H1 (cell line): Measurements from ENCODE around the gene ELP1. TPM values are rescaled to one million over a fixed set of nuclear protein-coding genes. Genes with fewer than 3 reads are reported as not detected.

Source experiments
- CTCF ChIA-PET: fragments of 300-600 bp; sonication (Branson Sonifier 250); formaldehyde crosslinking; loops from one replicate; lab custom pipeline; 2021; ENCODE audit not compliant: partially characterized antibody; lab: Charles Lee
- POLR2A ChIA-PET: fragments of 300-600 bp; sonication (Branson Sonifier 250); formaldehyde crosslinking; loops from one replicate; lab custom pipeline; 2021; ENCODE audit warnings: inconsistent platforms; ENCODE audit not compliant: partially characterized antibody; lab: Charles Lee
- DNase-seq, 2 experiments: peaks; one replicate each; pipeline versions ENCODE4 v3.0.0 to v3.0.0-alpha.2; 2010 to 2022; ENCODE audit warnings: low spot score in 2 of 2, low read depth in 1 of 2, mixed read lengths in 1 of 2
- FAIRE-seq: peaks from 2 replicates; lab custom pipeline; 2011; peaks lifted over from hg19 to GRCh38; lab: Jason Lieb, UNC
- H2AFZ ChIP-seq: 2 replicates; pipeline ENCODE4 v1.8.1; 2012; ENCODE audit warnings: low read length, inconsistent platforms
- H2AK5ac ChIP-seq: 2 replicates; pipeline ENCODE4 v1.6.1; 2013; ENCODE audit warnings: low read depth, low read length
- H2BK120ac ChIP-seq: replicated peaks from 2 replicates; pipeline ENCODE3; 2013; ENCODE audit warnings: low read depth, low read length, inconsistent platforms
- H2BK12ac ChIP-seq: 2 replicates; pipeline ENCODE4 v1.6.1; 2013; ENCODE audit warnings: low read depth, low read length
- H2BK15ac ChIP-seq: 2 replicates; pipeline ENCODE4 v1.6.1; 2013; ENCODE audit warnings: low read length
- H2BK20ac ChIP-seq: 2 replicates; pipeline ENCODE4 v1.6.1; 2013; ENCODE audit warnings: low read length
- H2BK5ac ChIP-seq: 2 replicates; pipeline ENCODE4 v1.6.1; 2013; ENCODE audit warnings: low read depth, low read length
- H3K14ac ChIP-seq: 2 replicates; pipeline ENCODE4 v1.6.1; 2013; ENCODE audit warnings: inconsistent platforms; ENCODE audit not compliant: insufficient read length
- H3K18ac ChIP-seq: 2 replicates; pipeline ENCODE4 v1.6.1; 2013; ENCODE audit warnings: low read length; ENCODE audit errors: extremely low read depth
- H3K23ac ChIP-seq: 2 replicates; pipeline ENCODE4 v1.6.1; 2013; ENCODE audit warnings: inconsistent platforms; ENCODE audit not compliant: insufficient read length
- H3K23me2 ChIP-seq: 2 replicates; pipeline ENCODE4 v1.6.1; 2013; ENCODE audit warnings: low read depth, low read length
- H3K27ac ChIP-seq: 2 replicates; pipeline ENCODE4 v1.6.1; 2011; ENCODE audit warnings: low read depth, low read length, inconsistent platforms
- H3K27me3 ChIP-seq, 4 experiments: replicated peaks in 1 of 4; 1 replicate in 1 of 4; 2 replicates in 3 of 4; pipeline versions ENCODE4 v1.6.1 to v1.8.1; 2011 to 2013; ENCODE audit warnings: low read length in 3 of 4, mild to moderate bottlenecking in 3 of 4, inconsistent platforms in 2 of 4, mixed read lengths in 2 of 4, moderate library complexity in 1 of 4; ENCODE audit not compliant: control insufficient read depth in 3 of 4, insufficient read depth in 3 of 4; ENCODE audit errors: extremely low read depth in 1 of 4
- H3K36me3 ChIP-seq, 4 experiments: 2 replicates each; pipeline versions ENCODE4 v1.6.1 to v1.8.1; 2011 to 2013; ENCODE audit warnings: mild to moderate bottlenecking in 4 of 4, low read length in 3 of 4, moderate library complexity in 2 of 4, control low read depth in 1 of 4, inconsistent platforms in 1 of 4; ENCODE audit not compliant: insufficient read depth in 4 of 4, control insufficient read depth in 2 of 4
- H3K4ac ChIP-seq: replicated peaks from 2 replicates; pipeline ENCODE3; 2013; ENCODE audit warnings: low read length, low read depth, mixed read lengths, inconsistent platforms; ENCODE audit not compliant: insufficient read length
- H3K4me1 ChIP-seq, 4 experiments: replicated peaks in 1 of 4; 1 replicate in 1 of 4; 2 replicates in 3 of 4; pipeline versions ENCODE4 v1.6.1 to v1.8.1; 2011 to 2013; ENCODE audit warnings: low read length in 3 of 4, inconsistent platforms in 2 of 4, mixed read lengths in 1 of 4; ENCODE audit not compliant: insufficient read depth in 4 of 4, control insufficient read depth in 3 of 4
- H3K4me2 ChIP-seq, 2 experiments: 2 replicates each; pipeline versions ENCODE4 v1.6.1 to v1.8.1; 2011 to 2013; ENCODE audit warnings: low read depth in 2 of 2, low read length in 2 of 2, control low read depth in 1 of 2, inconsistent platforms in 1 of 2, mild to moderate bottlenecking in 1 of 2; ENCODE audit not compliant: insufficient read depth in 1 of 2
- H3K4me3 ChIP-seq, 4 experiments: fragments of 200-600, 300-600 bp in 1 of 4; sonication (generic), shearing (Covaris generic), sonication (Bioruptor Twin) in 1 of 4; 2 replicates each; pipeline versions ENCODE4 v1.5.1 to v1.8.1; 2011 to 2016; ENCODE audit warnings: low read length in 4 of 4, low read depth in 3 of 4, control low read depth in 2 of 4, inconsistent platforms in 2 of 4, mild to moderate bottlenecking in 2 of 4, mixed read lengths in 1 of 4, moderate library complexity in 1 of 4; ENCODE audit not compliant: insufficient read depth in 2 of 4; ENCODE audit errors: extremely low read depth in 1 of 4
- H3K56ac ChIP-seq: replicated peaks from 2 replicates; pipeline ENCODE3; 2013; ENCODE audit warnings: low read depth, mild to moderate bottlenecking, mixed read lengths, low read length, inconsistent platforms; ENCODE audit not compliant: insufficient read length
- H3K79me1 ChIP-seq: 2 replicates; pipeline ENCODE4 v1.6.1; 2013; ENCODE audit warnings: low read depth, low read length, control low read depth
- H3K79me2 ChIP-seq, 2 experiments: 2 replicates each; pipeline versions ENCODE4 v1.6.1 to v1.8.1; 2012 to 2013; ENCODE audit warnings: low read length in 2 of 2, mild to moderate bottlenecking in 2 of 2, inconsistent platforms in 1 of 2; ENCODE audit not compliant: insufficient read depth in 2 of 2, control insufficient read depth in 1 of 2
- H3K9ac ChIP-seq, 4 experiments: replicated peaks in 1 of 4; 1 replicate in 1 of 4; 2 replicates in 3 of 4; pipeline versions ENCODE4 v1.6.1 to v1.8.1; 2011 to 2013; ENCODE audit warnings: low read depth in 3 of 4, low read length in 3 of 4, control low read depth in 2 of 4, mild to moderate bottlenecking in 2 of 4, moderate library complexity in 2 of 4, inconsistent platforms in 1 of 4; ENCODE audit errors: extremely low read depth in 1 of 4
- H3K9me3 ChIP-seq, 2 experiments: 2 replicates each; pipeline versions ENCODE4 v1.6.1 to v1.8.1; 2012 to 2013; ENCODE audit warnings: mild to moderate bottlenecking in 2 of 2, moderate library complexity in 2 of 2, control low read depth in 1 of 2, inconsistent platforms in 1 of 2, low read depth in 1 of 2, low read length in 1 of 2, mixed read lengths in 1 of 2; ENCODE audit not compliant: insufficient read depth in 2 of 2
- H4K20me1 ChIP-seq, 2 experiments: replicated peaks in 1 of 2; 2 replicates each; pipeline versions ENCODE3 to v1.8.1; 2011 to 2013; ENCODE audit warnings: inconsistent platforms in 2 of 2, low read length in 2 of 2, mild to moderate bottlenecking in 1 of 2; ENCODE audit not compliant: insufficient read depth in 2 of 2, control insufficient read depth in 1 of 2
- H4K5ac ChIP-seq: 2 replicates; pipeline ENCODE4 v1.6.1; 2013; ENCODE audit warnings: low read length, low read depth, mixed read lengths, inconsistent platforms; ENCODE audit not compliant: insufficient read length
- H4K8ac ChIP-seq: 2 replicates; pipeline ENCODE4 v1.8.0; 2013; ENCODE audit warnings: mild to moderate bottlenecking, moderate library complexity, low read length, inconsistent platforms; ENCODE audit not compliant: insufficient read depth; ENCODE audit errors: extremely low read depth
- H4K91ac ChIP-seq: replicated peaks from 2 replicates; pipeline ENCODE3; 2013; ENCODE audit warnings: low read length, mixed read lengths, inconsistent platforms; ENCODE audit not compliant: insufficient read length
- CEBPB ChIP-seq: IDR thresholded peaks from 2 replicates; pipeline ENCODE4 v1.6.1; 2012; ENCODE audit warnings: low read depth, low read length
- CHD1 ChIP-seq: IDR thresholded peaks from 2 replicates; pipeline ENCODE4 v1.6.1; 2012; ENCODE audit warnings: low read depth, low read length, improper control_type of control experiment
- CHD2 ChIP-seq: IDR thresholded peaks from 2 replicates; pipeline ENCODE4 v1.6.1; 2012; ENCODE audit warnings: low read length, improper control_type of control experiment
- GTF2F1 ChIP-seq: IDR thresholded peaks from 2 replicates; pipeline ENCODE4 v1.6.1; 2012; ENCODE audit warnings: low read depth, low read length, improper control_type of control experiment, borderline replicate concordance
- RNF2 ChIP-seq: fragments of 200-900, 300-1000 bp; sonication (generic); IDR thresholded peaks from 2 replicates; pipeline ENCODE4 v1.7.1; 2016; ENCODE audit warnings: borderline replicate concordance, low read depth, mild to moderate bottlenecking, antibody characterized with exemption, low read length; ENCODE audit not compliant: poor library complexity, severe bottlenecking; ENCODE audit errors: missing control alignments
- SP4 ChIP-seq: IDR thresholded peaks from 2 replicates; pipeline ENCODE4 v1.6.1; 2012; ENCODE audit warnings: low read length, inconsistent platforms
- TEAD4 ChIP-seq: IDR thresholded peaks from 2 replicates; pipeline ENCODE4 v1.6.1; 2012; ENCODE audit warnings: low read depth, low read length, inconsistent platforms, mixed read lengths
- WGBS, 2 experiments: shearing (Covaris generic) in 1 of 2; methylation state at CpG; one replicate each; pipeline versions ENCODE4 v1.1.6 to v1.1.7; 2013 to 2015; ENCODE audit warnings: low lambda C conversion rate in 2 of 2, mixed read lengths in 2 of 2, inconsistent platforms in 1 of 2, low coverage in 1 of 2, missing lambda C conversion rate in 1 of 2; ENCODE audit not compliant: insufficient replicate concordance in 2 of 2, insufficient coverage in 1 of 2, insufficient read length in 1 of 2; ENCODE audit errors: extremely low coverage in 1 of 2, missing lambda C conversion rate in 1 of 2; 5-methylcytosine and 5-hydroxymethylcytosine counted together
- polyA plus RNA-seq, 7 experiments: library from polyadenylated mRNA; depleted of rRNA in 3 of 7; stranded (reverse) in 5 of 7; unstranded in 2 of 7; fragments of >200 nt in 5 of 7; fragments of 200-250 nt in 2 of 7; gene quantifications; 1 replicate in 5 of 7; 2 replicates in 1 of 7; 4 replicates in 1 of 7; pipeline versions ENCODE4 v1.2.1 to v1.2.3, GENCODE V29; 2011 to 2013; ENCODE audit warnings: missing spikeins in 2 of 7, mixed read lengths in 2 of 7
- total RNA-seq: library from RNA; stranded (reverse); fragmentation: NEBNext Ultra II Directional; extraction: Animal tissue kit (Norgen Biotek cat#: 25700); gene quantifications from 2 replicates; pipeline ENCODE4 v1.2.1, GENCODE V29; 2021

ELP1 gene
- total and polyA plus RNA-seq, 2 of the 8 experiments (the other 6 are each of a cell fraction or from before 2014, with no cell fraction given): 13.9 to 31.3 TPM

DNA sequence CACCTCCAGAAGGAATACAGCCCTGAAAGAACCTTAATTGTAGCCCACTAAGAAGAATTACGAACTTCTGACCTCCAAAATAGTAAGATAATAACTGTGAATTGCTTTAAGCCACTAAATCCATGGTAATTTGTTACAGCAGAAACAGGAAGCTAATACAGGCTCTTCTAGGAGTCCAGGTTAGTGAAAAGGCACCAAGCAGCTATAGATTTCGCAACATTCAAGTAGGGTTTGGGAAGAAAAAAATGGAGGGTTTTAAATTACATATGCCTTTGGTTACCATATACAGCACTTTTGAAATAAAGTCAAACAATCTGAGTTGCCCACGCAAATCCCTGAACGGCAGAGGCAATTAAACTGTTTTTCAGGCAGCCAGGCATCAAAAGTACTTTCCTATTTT is 73.6 kb downstream of the ELP1 start:
- TF ChIP-seq SP4 (no peak), RNF2 (no peak), GTF2F1 (no peak), CEBPB (peak; percentile 74; the same call in 1 of the 2 replicates), TEAD4 (no peak), CHD2 (no peak), CHD1 (no peak)
- no peak for DNase-seq
- Histone ChIP-seq H4K20me1 (no peaks in the 10 kb centered on the region), H3K14ac (no peak overlapping the region), H2BK5ac (no peak overlapping the region), H3K36me3 (no peaks in the 10 kb centered on the region), H3K4me2 (no peak overlapping the region), H2AFZ (no peak overlapping the region), H3K79me2 (no peaks in the 10 kb centered on the region), H4K91ac (no peak overlapping the region), H3K27ac (no peak overlapping the region), H2BK20ac (no peak overlapping the region), H3K79me1 (no peaks in the 10 kb centered on the region), H3K18ac (no peak overlapping the region), H2BK120ac (no peak overlapping the region), H3K23ac (no peak overlapping the region), H3K4me3 (no peak overlapping the region), H3K56ac (no peak overlapping the region), H3K23me2 (no peaks in the 10 kb centered on the region), H3K4ac (no peak overlapping the region), H3K4me1 (no peaks in the 10 kb centered on the region), H4K5ac (no peak overlapping the region), H2BK12ac (no peak overlapping the region), H3K27me3 (no peaks in the 10 kb centered on the region), H4K8ac (no peak overlapping the region), H3K9ac (no peak overlapping the region), H2AK5ac (no peak overlapping the region), H2BK15ac (no peak overlapping the region), H3K9me3 (0 out of 4 replicates have a peak, but pooled peaks cover 0 to 3% of the 10 kb centered on the region in 2 experiments)
- FAIRE-seq: no peak
- ChIA-PET POLR2A (no interaction called here), CTCF (no interaction called here)
- WGBS, 2 experiments: 94% methylated on average over 4 of the region's 4 CpGs; no CpG with 5 or more reads in 1 of the 2 experiments
